GM12878 (cell line): ENCODE results near the gene SMAD4. TPM values are rescaled to one million over a fixed set of nuclear protein-coding genes. Genes with fewer than 3 reads are reported as not detected.

Source experiments
- ATAC-seq: fragments of 200-7000 bp; cut with Tn5 transposase; 3 replicates; pipeline ENCODE4 v1.9.1; 2020; ENCODE audit warnings: mild to moderate bottlenecking, moderate library complexity
- BruUV-seq: library from RNA; stranded (reverse); fragments of 400-500 nt; replicated peaks from 2 replicates; lab custom pipeline; 2021; lab: Mats Ljungman, UMichigan
- CTCF ChIA-PET: fragments of 300-600 bp; sonication (Branson Sonifier 250); formaldehyde crosslinking; extraction: SDS; loops from one replicate; lab custom pipeline; 2021; ENCODE audit warnings: inconsistent platforms; lab: Yijun Ruan, JAX
- POLR2A ChIA-PET: fragments of 350-600 bp; formaldehyde crosslinking; extraction: SDS; loops from one replicate; lab custom pipeline; 2021; ENCODE audit warnings: inconsistent platforms; lab: Charles Lee
- RAD21 ChIA-PET: fragments of 300-600 bp; sonication (Branson Sonifier 250); formaldehyde crosslinking; loops from one replicate; lab custom pipeline; 2023; ENCODE audit warnings: antibody characterized with exemption; ENCODE audit not compliant: unreplicated experiment; lab: Charles Lee
- SMC1A ChIA-PET: fragments of 300-600 bp; sonication (Branson Sonifier 250); formaldehyde crosslinking; loops from one replicate; lab custom pipeline; 2023; ENCODE audit not compliant: unreplicated experiment, uncharacterized antibody; lab: Charles Lee
- DNase-seq: peaks from one replicate; pipeline ENCODE4 v3.0.0-alpha.2; 2011; ENCODE audit warnings: low read depth, low spot score
- FAIRE-seq: peaks from 3 replicates; lab custom pipeline; 2011; peaks lifted over from hg19 to GRCh38; lab: Jason Lieb, UNC
- H2AFZ ChIP-seq: 2 replicates; pipeline ENCODE4 v1.6.0; 2011; ENCODE audit warnings: low read depth, low read length, control low read depth; ENCODE audit not compliant: control insufficient read depth
- H3K27ac ChIP-seq: 2 replicates; pipeline ENCODE4 v1.5.1; 2011; ENCODE audit warnings: control low read depth; ENCODE audit not compliant: control insufficient read depth, insufficient read depth
- H3K27me3 ChIP-seq, 2 experiments: replicated peaks in 1 of 2; 2 replicates each; pipeline versions ENCODE4 v1.6.0 to v1.6.1; 2011; ENCODE audit warnings: low read length in 1 of 2; ENCODE audit not compliant: control insufficient read depth in 2 of 2, insufficient read depth in 2 of 2
- H3K36me3 ChIP-seq, 2 experiments: 2 replicates each; pipeline ENCODE4 v1.5.1; 2011; ENCODE audit warnings: low read length in 1 of 2; ENCODE audit not compliant: control insufficient read depth in 2 of 2, insufficient read depth in 2 of 2
- H3K4me1 ChIP-seq: 2 replicates; pipeline ENCODE4 v1.6.1; 2011; ENCODE audit warnings: mild to moderate bottlenecking, low read length, moderate library complexity, mixed read lengths; ENCODE audit not compliant: control insufficient read depth, insufficient read depth
- H3K4me2 ChIP-seq: 2 replicates; pipeline ENCODE4 v1.6.0; 2011; ENCODE audit warnings: control low read depth; ENCODE audit not compliant: control insufficient read depth, insufficient read depth
- H3K4me3 ChIP-seq: fragments of 200-600 bp; sonication (generic); 2 replicates; pipeline ENCODE4 v1.5.1; 2016
- H3K79me2 ChIP-seq: 2 replicates; pipeline ENCODE4 v1.6.0; 2011; ENCODE audit warnings: low read length; ENCODE audit not compliant: control insufficient read depth, insufficient read depth
- H3K9ac ChIP-seq: 2 replicates; pipeline ENCODE4 v1.8.0; 2011; ENCODE audit warnings: low read length, control low read depth, mixed read lengths; ENCODE audit not compliant: control insufficient read depth, insufficient read depth
- H3K9me3 ChIP-seq: replicated peaks from 3 replicates; pipeline ENCODE4 v1.5.1; 2011; ENCODE audit warnings: mild to moderate bottlenecking, low read length; ENCODE audit not compliant: control insufficient read depth, insufficient read depth
- H4K20me1 ChIP-seq: 2 replicates; pipeline ENCODE4 v1.6.0; 2011; ENCODE audit not compliant: control insufficient read depth, insufficient read depth
- ASH2L ChIP-seq: fragments of 300-600, 200-600 bp; sonication (generic); IDR thresholded peaks from 2 replicates; pipeline ENCODE4 v1.6.1; 2017; ENCODE audit warnings: low read depth, mild to moderate bottlenecking, borderline replicate concordance
- MYC ChIP-seq: IDR thresholded peaks from 2 replicates; pipeline ENCODE4 v1.6.1; 2011; ENCODE audit warnings: mild to moderate bottlenecking, low read length, moderate library complexity, inconsistent platforms; ENCODE audit not compliant: insufficient read depth, insufficient replicate concordance, insufficient read length, severe bottlenecking
- RBBP5 ChIP-seq: fragments of 200-600 bp; sonication (generic); conservative IDR thresholded peaks from 2 replicates; pipeline ENCODE4 v1.6.1; 2016
- SP1 ChIP-seq: IDR thresholded peaks from one replicate; pipeline ENCODE4 v1.6.1; 2011; ENCODE audit warnings: low read depth, low read length
- SRF ChIP-seq, 2 experiments: IDR thresholded peaks; 2 replicates each; pipeline ENCODE4 v1.6.1; 2011; ENCODE audit warnings: low read depth in 2 of 2, low read length in 2 of 2, mild to moderate bottlenecking in 1 of 2, moderate library complexity in 1 of 2
- STAT3 ChIP-seq: IDR thresholded peaks from 2 replicates; pipeline ENCODE4 v1.6.1; 2011; ENCODE audit warnings: low read depth, low read length, improper control_type of control experiment
- SUZ12 ChIP-seq: fragments of 200-600 bp; sonication (generic); IDR thresholded peaks from one replicate; pipeline ENCODE4 v1.6.1; 2018; ENCODE audit warnings: antibody characterized with exemption, mild to moderate bottlenecking; ENCODE audit not compliant: unreplicated experiment
- WGBS: methylation state at CpG from one replicate; pipeline ENCODE4 v1.1.6; 2016; ENCODE audit warnings: low lambda C conversion rate; ENCODE audit not compliant: insufficient replicate concordance, insufficient coverage; ENCODE audit errors: missing lambda C conversion rate; 5-methylcytosine and 5-hydroxymethylcytosine counted together
- in situ Hi-C: fragments of 300-500 bp; cut with MboI; formaldehyde crosslinking; loops from 9 replicates; pipeline ENCODE4 v1.14.3; 2018; ENCODE audit warnings: mixed read lengths
- intact Hi-C: fragments of 100-400 bp; cut with micrococcal nuclease; formaldehyde crosslinking; loops from one replicate; pipeline ENCODE4 v1.14.2; 2022; ENCODE audit not compliant: unreplicated experiment
- polyA plus RNA-seq, 11 experiments: library from polyadenylated mRNA; depleted of rRNA in 4 of 11; unstranded in 6 of 11; stranded (reverse) in 5 of 11; fragments of >200 nt; fragmentation: Nextera tagmentation in 4 of 11; fragmentation: Illumina TruSeq in 1 of 11; extraction: Ambion mirVana in 4 of 11; extraction: Trizol in 1 of 11; gene quantifications; 1 replicate in 1 of 11; 2 replicates in 10 of 11; pipeline versions ENCODE4 v1.2.1 to v1.2.3, GENCODE V29; 2011 to 2016; ENCODE audit warnings: inconsistent platforms in 2 of 11, missing spikeins in 2 of 11, low read depth in 1 of 11
- total RNA-seq, 4 experiments: library from RNA; depleted of rRNA in 3 of 4; stranded (reverse); fragments of >200 nt in 3 of 4; fragmentation: Illumina TruSeq in 1 of 4; extraction: Trizol in 1 of 4; gene quantifications; 2 replicates each; pipeline versions ENCODE4 v1.2.1 to v1.2.3, GENCODE V29; 2013 to 2021
- TF ChIP-seq, protein P1 (sequence below), 3 experiments: IDR thresholded peaks in 2 of 3; conservative IDR thresholded peaks in 1 of 3; 2 replicates each; pipeline ENCODE4 v1.5.1; 2011; ENCODE audit warnings: low read depth in 3 of 3, low read length in 3 of 3, mild to moderate bottlenecking in 3 of 3, control low read depth in 2 of 3, moderate library complexity in 2 of 3, inconsistent platforms in 1 of 3, mixed read lengths in 1 of 3; ENCODE audit not compliant: control insufficient read depth in 2 of 3, insufficient read depth in 1 of 3; ENCODE audit errors: extremely low read depth in 1 of 3
- TF ChIP-seq, protein P2 (sequence below): fragments of 450-650 bp; conservative IDR thresholded peaks from 2 replicates; pipeline ENCODE4 v1.6.1; 2017; ENCODE audit warnings: mild to moderate bottlenecking, moderate library complexity
- TF ChIP-seq, protein P3 (sequence below): fragments of 450-650 bp; IDR thresholded peaks from 2 replicates; pipeline ENCODE4 v1.6.1; 2017; ENCODE audit warnings: borderline replicate concordance

Gene SMAD4
- total and polyA plus RNA-seq, 10 of the 15 experiments (the other 5 are each of a cell fraction or from before 2014, with no cell fraction given): 9.6 to 99.9 (median 37.5) TPM

DNA sequence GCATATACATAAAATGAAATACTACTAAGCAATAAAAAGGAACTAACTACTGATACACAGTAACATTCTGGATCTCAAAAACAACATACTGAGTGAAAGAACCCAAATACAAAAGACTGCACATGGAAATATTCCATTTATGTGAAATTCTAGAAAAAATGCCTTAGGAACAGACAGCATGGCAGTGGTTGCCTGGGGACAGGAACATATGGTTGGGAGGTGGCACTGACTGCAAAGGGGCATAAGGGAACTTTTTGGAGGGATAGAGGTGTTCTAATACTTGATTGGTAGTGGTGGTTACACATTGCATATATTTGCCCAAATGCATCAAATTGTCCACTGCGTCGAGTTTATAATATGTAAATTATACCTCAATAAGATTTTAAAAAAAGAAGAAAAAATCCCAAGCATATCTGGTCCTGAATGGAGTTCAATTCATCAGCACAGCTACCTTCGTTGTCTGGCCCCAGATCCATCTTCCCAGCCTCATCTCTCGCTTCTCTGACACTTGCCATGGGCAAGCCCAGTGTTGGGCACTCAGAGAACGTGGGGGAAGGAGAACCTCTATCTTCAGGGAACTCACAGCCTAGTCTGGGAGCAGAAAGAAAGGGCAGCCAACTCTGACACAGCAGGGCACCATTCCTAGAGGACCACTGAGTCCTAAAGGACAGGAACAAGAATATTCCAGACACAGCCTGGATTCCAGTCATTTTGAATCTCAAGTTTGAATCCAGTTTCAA lies 8.6 kb upstream of the SMAD4 start:
- 89% methylated on average over 5 of the region's 5 CpGs for WGBS
- Histone ChIP-seq H3K9ac (no peak overlapping the region), H3K9me3 (no peaks in the 10 kb centered on the region), H3K27ac (no peak overlapping the region), H3K4me1 (no peaks in the 10 kb centered on the region), H4K20me1 (no peaks in the 10 kb centered on the region), H3K79me2 (no peaks in the 10 kb centered on the region), H3K4me3 (no peak overlapping the region), H3K36me3 (no peaks in the 10 kb centered on the region), H2AFZ (no peak overlapping the region), H3K27me3 (no peaks in the 10 kb centered on the region), H3K4me2 (no peak overlapping the region)
- RAD21 ChIA-PET: no interaction called here
- DNase-seq (no peak), FAIRE-seq (no peak), ATAC-seq (no peak)
- POLR2A ChIA-PET: no interaction called here
- CTCF ChIA-PET: no interaction called here
- TF ChIP-seq, protein P1, sequence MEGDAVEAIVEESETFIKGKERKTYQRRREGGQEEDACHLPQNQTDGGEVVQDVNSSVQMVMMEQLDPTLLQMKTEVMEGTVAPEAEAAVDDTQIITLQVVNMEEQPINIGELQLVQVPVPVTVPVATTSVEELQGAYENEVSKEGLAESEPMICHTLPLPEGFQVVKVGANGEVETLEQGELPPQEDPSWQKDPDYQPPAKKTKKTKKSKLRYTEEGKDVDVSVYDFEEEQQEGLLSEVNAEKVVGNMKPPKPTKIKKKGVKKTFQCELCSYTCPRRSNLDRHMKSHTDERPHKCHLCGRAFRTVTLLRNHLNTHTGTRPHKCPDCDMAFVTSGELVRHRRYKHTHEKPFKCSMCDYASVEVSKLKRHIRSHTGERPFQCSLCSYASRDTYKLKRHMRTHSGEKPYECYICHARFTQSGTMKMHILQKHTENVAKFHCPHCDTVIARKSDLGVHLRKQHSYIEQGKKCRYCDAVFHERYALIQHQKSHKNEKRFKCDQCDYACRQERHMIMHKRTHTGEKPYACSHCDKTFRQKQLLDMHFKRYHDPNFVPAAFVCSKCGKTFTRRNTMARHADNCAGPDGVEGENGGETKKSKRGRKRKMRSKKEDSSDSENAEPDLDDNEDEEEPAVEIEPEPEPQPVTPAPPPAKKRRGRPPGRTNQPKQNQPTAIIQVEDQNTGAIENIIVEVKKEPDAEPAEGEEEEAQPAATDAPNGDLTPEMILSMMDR (IDR thresholded peaks at IDR 0.05 in 2 of 3, conservative IDR thresholded peaks at IDR 0.05 in 1 of 3; ENCODE audit: control insufficient read depth in 2 of 3, extremely low read depth in 1 of 3, insufficient read depth in 1 of 3, low read depth in 3 of 3, low read length in 3 of 3): no peak
- no TSS peak for BruUV-seq
- in situ Hi-C loops: no loop called here
- SMC1A ChIA-PET: interaction anchor here (1.6 kb wide), 1 partner anchor 12 kb away, joined by 5 read pairs; no protein-coding TSS in a partner anchor
- intact Hi-C loops: no loop called here

DNA sequence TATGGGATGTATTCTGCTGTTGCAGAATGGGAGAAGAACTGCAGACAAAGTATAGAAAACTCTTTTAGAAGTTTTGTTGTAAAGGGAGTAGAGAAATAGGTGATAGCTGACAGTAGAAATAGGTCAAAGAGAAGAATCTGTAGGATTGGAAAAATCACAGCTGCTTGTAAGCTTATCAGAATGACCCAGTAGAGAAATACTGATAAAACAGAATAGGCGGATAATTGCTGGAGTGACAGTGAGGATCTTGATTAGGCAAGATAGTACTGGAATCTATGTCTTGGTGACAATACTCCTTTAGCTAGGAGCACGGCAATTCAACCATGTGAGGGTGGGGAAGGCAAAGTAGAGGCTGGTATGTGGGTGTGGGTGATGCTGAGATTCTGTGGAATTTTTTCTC lies 4.5 kb upstream of the SMAD4 start:
- Histone ChIP-seq H3K27me3 (no peaks in the 10 kb centered on the region), H3K4me3 (no peak overlapping the region), H3K9me3 (no peaks in the 10 kb centered on the region), H4K20me1 (no peaks in the 10 kb centered on the region), H3K79me2 (peaks cover 8% of the 10 kb centered on the region), H3K9ac (no peak overlapping the region), H3K4me2 (no peak overlapping the region), H2AFZ (no peak overlapping the region), H3K27ac (no peak overlapping the region), H3K36me3 (no peaks in the 10 kb centered on the region), H3K4me1 (peaks cover 2% of the 10 kb centered on the region; the same call in 1 of the 2 replicates)
- ChIA-PET RAD21 (no interaction called here), CTCF (no interaction called here), POLR2A (interaction anchor here (1.7 kb wide), 1 partner anchor 143 kb away, joined by 5 read pairs; no protein-coding TSS in a partner anchor), SMC1A (no interaction called here)
- BruUV-seq: no TSS peak
- intact Hi-C loops (no loop called here), in situ Hi-C loops (loop anchor here (25.0 kb wide), 1 partner anchor 1538 kb away; the partner anchor contains the start of genes C18orf32 and RPL17)
- no peak for DNase-seq
- no peak for FAIRE-seq
- no peak for ATAC-seq
- 97% methylated on average over 2 of the region's 2 CpGs for WGBS
- TF ChIP-seq, protein P2, sequence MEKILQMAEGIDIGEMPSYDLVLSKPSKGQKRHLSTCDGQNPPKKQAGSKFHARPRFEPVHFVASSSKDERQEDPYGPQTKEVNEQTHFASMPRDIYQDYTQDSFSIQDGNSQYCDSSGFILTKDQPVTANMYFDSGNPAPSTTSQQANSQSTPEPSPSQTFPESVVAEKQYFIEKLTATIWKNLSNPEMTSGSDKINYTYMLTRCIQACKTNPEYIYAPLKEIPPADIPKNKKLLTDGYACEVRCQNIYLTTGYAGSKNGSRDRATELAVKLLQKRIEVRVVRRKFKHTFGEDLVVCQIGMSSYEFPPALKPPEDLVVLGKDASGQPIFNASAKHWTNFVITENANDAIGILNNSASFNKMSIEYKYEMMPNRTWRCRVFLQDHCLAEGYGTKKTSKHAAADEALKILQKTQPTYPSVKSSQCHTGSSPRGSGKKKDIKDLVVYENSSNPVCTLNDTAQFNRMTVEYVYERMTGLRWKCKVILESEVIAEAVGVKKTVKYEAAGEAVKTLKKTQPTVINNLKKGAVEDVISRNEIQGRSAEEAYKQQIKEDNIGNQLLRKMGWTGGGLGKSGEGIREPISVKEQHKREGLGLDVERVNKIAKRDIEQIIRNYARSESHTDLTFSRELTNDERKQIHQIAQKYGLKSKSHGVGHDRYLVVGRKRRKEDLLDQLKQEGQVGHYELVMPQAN: no peak
- TF ChIP-seq ASH2L: no peak
- no peak for TF ChIP-seq RBBP5
- TF ChIP-seq SUZ12: no peak
- no peak for TF ChIP-seq SP1
- no peak for TF ChIP-seq MYC
- TF ChIP-seq, protein P3, sequence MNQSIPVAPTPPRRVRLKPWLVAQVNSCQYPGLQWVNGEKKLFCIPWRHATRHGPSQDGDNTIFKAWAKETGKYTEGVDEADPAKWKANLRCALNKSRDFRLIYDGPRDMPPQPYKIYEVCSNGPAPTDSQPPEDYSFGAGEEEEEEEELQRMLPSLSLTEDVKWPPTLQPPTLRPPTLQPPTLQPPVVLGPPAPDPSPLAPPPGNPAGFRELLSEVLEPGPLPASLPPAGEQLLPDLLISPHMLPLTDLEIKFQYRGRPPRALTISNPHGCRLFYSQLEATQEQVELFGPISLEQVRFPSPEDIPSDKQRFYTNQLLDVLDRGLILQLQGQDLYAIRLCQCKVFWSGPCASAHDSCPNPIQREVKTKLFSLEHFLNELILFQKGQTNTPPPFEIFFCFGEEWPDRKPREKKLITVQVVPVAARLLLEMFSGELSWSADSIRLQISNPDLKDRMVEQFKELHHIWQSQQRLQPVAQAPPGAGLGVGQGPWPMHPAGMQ: no peak
- no peak for TF ChIP-seq SRF (IDR thresholded peaks at IDR 0.05; ENCODE audit: low read depth in 2 of 2, low read length in 2 of 2)
- TF ChIP-seq STAT3: no peak
